HG02759 (cell line): ENCODE results near the gene ABHD2.
"Not testable (repeated sequence)": the region's sequence is repeated elsewhere in the genome, so short reads cannot be mapped to it uniquely, and the experiment has no call there.

Source experiments
- ATAC-seq: cut with Tn5 transposase; IDR thresholded peaks from one replicate; pipeline ENCODE4 v1.9.1; 2021; ENCODE audit warnings: mild to moderate bottlenecking, moderate library complexity; ENCODE audit not compliant: unreplicated experiment

ABHD2 gene, protein sequence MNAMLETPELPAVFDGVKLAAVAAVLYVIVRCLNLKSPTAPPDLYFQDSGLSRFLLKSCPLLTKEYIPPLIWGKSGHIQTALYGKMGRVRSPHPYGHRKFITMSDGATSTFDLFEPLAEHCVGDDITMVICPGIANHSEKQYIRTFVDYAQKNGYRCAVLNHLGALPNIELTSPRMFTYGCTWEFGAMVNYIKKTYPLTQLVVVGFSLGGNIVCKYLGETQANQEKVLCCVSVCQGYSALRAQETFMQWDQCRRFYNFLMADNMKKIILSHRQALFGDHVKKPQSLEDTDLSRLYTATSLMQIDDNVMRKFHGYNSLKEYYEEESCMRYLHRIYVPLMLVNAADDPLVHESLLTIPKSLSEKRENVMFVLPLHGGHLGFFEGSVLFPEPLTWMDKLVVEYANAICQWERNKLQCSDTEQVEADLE

DNA sequence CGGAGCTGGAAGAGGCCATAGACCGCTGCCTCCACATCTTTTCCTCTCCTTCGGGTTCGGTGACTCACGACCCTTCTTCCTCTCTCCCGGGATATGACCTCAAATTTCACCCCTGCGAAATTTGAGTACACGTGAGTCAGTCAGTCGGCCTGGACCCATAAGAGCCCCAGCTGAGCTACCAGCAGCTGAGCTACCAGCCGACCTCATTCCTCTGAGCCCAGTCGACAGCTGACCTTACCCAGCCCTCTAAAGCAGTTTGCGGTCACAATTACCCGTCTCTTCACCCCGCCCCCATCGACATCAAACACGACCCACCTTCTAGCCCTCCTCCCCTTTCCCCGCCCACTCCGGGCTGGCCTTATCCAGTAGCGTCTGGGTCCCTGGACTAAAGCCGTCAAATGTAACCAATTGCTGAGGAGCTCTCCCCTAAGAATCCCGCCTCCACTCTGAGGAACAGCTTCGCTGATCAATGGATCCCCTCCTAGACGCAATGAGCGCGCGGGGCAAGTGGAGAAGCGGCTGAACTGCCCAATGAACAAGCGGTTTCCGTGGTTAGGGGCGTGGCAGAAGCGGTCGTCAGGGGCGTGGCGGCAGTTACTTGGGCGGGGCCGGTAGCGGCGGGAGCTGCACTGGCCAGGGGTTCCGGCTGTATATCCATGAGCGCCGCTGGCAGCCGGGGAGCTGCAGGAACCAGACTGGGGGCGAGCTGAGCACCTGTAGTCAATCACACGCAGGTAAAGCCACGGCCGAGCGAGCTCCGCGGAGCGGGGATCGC lies at the start of gene ABHD2:
ABHD2 (plus strand) TSS at position 627 of the 775 bp plus-strand sequence. CDS start 27,872 bp downstream, outside the sequence.
- ATAC-seq = peak; percentile 95

DNA sequence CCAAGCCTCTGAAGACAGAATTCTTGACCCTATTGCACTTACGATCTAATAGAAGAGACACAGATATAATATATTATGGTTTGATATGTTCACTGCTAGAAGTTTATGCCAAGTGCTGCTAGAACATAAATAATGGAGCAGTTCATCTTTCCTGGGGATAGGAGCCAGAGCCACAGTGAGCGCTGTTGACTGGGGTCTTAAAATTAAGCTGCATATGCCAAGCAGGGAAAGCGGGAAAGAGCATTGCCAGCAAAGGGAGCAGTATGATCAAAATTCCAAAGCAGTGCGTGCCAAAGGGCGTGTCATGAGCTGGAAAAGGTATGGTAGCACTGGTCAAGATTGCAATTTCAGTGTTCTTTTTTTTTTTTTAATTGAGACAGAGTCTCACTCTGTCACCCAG lies 49.1 kb upstream of the ABHD2 start:
- no peak for ATAC-seq

DNA sequence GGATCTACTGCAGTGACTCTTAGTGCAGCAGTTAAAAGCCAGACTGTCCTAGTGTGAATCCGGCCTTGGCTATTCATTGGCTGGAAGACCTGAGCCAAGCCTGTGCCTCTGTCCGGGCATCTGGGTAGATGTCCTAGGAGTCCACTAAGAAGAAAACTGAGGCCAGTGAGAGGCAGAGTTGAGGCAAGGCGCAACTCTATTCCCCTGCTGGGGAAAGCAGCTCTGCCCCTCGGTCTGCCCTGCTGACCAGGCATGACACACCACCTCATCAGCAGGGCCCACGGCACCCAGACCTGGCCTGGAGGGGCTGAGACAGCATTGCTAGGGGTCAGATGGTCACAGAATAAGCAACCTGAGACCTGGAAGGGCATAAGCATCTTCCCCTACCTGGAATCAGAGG lies 46.7 kb upstream of the ABHD2 start:
- ATAC-seq = no peak

DNA sequence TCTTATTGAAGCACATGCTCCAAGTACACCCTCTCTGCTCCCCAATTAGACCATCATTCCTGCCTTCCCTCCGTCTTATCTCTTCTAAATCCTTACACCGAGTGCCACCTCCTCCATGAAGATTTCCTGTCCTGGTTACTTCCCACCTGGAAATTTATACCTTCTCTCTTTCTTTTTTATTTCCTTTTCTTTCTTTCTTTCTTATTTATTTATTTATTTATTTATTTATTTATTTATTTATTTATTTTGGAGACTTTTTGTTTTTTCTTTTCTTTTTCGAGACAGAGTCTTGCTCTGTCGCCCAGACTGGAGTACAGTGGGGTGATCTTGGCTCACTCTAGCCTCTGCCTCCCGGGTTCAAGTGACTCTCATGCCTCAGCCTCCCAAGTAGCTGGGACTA lies 45.9 kb upstream of the ABHD2 start:
- no peak for ATAC-seq

DNA sequence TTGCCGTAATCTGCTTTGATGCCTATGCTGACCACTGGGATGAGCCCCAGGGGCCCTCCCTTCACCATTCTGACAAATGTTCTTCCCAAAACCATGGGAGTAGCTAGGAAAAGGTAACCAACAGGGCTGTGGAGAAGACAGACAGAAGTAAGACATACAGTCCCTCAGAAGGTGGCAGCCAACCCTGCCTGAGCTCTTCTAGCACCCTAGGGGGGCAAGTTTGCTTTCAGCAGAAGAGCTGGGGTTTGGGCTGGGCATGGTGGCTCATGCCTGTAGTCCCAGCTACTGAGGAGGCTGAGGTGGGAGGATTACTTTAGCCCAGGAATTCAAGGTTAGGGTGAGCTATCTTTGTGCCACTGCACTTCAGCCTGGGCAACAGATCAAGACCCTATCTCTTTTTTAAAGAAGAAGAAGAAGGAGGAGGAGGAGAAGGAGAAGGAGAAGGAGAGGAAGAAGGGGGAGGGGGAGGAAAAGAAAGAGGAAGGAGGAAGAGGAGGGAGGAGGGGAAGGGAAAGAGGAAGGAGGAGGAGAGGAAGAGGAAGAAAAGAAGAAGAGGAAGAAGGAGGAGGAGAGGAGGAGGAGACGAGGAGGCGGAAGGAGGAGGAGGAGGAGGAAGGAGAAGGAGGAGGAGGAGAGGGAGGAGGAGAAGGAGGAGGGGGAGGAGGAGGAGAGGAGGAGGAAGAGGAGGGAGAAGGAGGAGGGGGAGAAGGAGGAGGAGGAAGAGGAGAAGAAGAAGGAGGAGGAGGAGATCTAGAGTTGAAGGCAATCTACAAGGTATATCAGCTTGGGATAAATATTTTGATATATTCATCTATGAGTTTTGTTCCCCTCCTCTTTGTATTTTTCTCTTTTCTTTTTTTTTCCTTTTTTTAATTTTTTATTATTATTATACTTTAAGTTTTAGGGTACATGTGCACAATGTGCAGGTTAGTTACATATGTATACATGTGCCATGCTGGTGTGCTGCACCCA lies 44.9 kb upstream of the ABHD2 start:
- ATAC-seq = no peak

DNA sequence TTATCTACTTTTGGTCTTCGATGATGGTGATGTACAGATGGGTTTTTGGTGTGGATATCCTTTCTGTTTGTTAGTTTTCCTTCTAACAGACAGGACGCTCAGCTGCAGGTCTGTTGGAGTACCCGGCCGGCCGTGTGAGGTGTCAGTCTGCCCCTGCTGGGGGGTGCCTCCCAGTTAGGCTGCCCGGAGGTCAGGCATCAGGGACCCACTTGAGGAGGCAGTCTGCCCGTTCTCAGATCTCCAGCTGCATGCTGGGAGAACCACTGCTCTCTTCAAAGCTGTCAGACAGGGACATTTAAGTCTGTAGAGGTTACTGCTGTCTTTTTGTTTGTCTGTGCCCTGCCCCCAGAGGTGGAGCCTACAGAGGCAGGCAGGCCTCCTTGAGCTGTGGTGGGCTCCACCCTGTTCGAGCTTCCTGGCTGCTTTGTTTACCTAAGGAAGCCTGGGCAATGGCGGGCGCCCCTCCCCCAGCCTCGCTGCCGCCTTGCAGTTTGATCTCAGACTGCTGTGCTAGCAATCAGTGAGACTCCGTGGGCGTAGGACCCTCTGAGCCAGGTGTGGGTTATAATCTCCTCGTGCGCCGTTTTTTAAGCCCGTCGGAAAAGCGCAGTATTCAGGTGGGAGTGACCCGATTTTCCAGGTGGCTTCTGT lies 39.1 kb upstream of the ABHD2 start:
- not testable (repeated sequence) for ATAC-seq

DNA sequence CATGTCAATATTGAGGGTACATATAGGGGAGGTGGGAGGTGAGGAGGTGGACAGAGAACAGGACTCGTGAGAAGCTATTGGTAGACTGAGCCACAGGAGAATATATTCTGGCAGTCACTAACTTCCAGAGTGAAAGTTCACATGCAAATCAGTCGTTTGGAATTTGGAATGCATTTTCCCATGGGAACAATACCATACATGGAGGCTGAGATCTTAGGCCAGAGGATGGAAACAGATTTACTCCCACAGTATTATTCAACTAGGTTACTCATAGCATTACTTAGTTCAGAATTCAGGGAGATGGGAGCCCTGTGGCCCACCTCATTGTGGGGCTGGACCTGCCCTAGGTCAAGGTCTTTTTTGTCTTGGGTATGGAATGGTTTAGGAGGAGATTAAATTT lies 36.4 kb upstream of the ABHD2 start:
- no peak for ATAC-seq

DNA sequence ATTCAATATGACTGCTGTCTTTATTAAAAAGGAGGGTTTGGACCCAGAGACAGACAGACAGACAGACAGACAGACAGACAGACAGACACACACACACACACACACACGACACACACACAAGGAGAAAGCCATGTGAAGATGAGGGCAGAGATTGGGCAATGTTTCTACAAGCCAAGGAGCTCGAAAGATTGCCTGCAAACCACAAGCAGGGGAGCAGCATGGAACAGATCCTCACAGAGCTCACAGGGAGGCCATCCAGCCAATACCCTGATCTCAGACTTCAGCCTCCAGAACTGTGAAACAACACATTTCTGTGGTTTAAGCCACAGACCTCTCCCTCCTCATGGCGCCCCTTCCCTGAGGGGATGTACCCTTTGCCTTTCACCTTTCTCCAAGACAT lies 35.8 kb upstream of the ABHD2 start:
- ATAC-seq = no peak

DNA sequence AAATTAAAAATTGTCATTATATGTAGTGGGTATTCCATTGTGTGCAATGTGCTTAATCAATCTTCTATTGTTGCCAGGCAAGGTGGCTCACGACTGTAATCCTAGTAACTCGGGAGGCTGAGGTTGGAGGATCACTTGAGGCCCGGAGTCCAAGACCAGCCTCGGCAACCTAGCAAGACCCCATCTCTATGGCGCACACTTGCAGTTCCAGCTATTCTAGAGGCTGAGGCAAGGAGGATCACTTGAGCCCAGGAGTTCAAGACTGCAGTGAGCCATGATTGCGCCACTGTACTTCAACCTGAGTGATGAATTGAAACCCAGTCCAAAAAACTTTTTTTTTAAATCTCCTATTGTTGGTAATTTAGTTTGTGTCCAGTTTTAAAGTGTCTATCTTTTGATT lies 33.4 kb upstream of the ABHD2 start:
- ATAC-seq = no peak

DNA sequence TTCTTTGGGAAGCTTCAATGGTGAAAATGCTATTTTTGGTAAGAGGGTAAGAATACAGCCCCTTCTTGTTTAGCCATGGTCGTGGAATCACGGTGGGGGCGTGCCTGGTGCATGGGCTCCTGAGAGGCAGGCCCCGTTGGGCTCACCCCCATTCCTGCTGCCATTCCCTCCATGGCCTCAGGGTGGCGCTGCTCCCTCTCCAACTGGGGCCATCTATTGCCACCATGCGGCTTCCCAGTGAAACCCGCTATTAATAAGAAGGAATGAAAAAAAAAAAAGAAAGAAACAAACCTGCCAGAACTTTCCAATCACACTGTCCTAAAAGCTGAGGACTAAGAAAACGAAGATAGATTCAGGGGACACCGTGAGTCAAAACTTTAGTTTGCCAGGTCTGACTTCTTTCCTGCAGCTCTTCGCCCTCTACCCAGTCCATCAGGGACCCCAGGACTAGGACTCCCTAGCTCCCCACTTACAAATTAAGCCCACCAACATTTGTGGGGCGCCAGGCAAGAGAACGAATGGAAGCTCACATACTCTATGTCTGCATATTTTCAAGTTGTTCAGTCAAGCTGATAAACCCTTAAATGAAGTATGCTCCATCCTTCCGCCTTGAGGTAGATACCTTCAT lies 30.6 kb upstream of the ABHD2 start:
- peak; percentile 68 for ATAC-seq

DNA sequence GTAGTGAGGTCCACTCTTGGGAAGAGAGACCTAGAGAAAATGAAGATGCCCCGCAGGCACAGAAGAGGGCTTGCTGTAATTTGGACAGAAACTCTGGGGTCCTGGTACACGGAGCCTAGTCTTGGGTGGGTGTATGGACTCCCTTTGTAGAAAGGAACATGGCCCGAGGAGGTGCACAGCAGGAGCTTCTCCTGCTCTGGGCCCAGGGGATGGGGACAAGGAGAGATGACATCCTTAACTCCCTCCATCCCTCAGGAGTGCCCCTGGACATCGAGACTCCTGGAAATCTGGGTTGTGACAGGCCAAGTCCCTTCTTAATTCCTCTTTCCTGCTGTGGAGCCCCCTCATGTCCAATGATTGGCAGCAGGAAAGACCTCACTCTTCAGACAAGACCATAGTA lies 29.9 kb upstream of the ABHD2 start:
- ATAC-seq = no peak

DNA sequence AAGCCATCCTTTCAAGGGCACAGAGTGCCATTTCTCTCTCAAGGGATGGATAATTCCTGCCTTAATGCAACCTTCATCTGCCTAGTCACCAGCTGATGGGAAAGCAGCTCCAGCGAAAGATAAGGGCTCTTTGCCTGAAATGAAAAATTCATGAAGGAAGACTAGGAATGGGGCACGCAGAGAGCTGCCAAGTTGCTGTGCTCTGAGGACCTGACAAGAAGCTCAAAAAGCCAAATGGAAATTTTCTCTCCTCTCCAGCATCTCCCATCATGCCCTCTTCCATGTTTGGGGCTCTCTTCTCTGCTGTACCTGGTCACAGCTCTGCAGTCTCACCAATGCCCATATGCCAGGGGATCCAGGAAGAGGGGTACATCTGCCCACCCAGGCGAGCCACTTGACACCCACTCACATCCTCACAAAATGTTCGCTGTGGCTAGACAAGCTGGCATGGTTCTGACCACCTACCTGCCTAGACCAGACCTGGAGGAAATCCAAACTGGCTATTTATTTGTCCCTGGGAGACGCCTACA lies 29.3 kb upstream of the ABHD2 start:
- ATAC-seq = no peak

DNA sequence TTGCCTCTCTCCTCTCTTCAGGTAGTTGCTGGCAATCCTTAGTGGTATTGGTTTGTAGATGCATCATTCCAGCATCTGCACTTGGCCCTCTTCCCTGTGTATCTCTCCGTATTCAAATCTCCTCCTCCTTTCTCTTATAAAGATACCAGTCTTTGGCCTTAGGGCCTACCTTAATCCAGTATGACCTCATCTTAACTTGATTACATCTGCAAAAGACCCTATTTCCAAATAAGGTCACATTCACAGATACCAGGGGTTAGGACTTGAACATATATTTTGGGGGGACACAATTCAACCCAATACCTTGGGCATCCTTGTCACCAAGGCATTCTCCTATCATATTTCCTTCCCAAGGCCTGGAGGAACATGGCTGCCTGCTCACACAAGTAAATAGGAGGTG lies 22.0 kb upstream of the ABHD2 start:
- no peak for ATAC-seq

DNA sequence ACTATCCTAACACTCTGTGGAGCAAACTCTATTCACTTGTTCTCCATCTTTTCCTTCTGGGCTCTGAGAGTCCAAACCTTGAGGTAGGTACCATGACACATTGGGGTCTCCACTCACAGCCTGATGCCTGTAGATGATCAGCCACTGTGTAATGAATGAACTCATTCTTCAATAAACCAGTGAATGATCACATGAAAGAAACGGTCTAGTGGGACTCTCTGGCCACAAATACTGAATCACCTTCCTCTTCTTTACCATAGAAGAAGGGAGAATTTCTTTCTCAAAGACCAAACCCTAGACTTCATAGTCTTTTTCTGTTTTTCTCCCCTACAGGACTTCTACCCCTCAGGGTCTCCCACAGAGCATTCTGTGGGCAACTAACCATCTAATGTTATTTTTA lies 20.5 kb upstream of the ABHD2 start:
- peak; percentile 49 for ATAC-seq

DNA sequence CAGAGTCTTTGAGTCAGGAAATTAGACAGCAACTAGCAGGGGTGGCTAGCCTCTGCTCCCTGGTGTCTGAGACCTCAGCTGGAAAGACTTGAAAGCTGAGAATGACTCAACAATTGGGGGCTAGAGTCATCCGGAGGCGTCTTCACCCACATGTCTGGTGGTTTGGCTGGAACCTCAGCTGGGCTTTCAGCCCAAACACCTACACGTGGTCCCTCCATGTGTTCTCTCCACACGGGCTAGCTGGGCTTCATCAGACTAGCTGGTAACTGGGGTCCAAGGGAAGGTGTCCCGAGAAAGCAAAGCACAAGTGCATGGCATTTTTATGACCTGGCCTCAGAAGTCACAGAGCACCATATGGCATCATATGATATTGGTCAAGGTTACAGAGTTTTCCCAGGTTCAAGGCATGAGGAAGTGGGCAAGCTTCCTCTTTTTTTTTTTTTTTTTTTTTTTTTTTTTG lies 19.9 kb upstream of the ABHD2 start:
- peak; percentile 90 for ATAC-seq

DNA sequence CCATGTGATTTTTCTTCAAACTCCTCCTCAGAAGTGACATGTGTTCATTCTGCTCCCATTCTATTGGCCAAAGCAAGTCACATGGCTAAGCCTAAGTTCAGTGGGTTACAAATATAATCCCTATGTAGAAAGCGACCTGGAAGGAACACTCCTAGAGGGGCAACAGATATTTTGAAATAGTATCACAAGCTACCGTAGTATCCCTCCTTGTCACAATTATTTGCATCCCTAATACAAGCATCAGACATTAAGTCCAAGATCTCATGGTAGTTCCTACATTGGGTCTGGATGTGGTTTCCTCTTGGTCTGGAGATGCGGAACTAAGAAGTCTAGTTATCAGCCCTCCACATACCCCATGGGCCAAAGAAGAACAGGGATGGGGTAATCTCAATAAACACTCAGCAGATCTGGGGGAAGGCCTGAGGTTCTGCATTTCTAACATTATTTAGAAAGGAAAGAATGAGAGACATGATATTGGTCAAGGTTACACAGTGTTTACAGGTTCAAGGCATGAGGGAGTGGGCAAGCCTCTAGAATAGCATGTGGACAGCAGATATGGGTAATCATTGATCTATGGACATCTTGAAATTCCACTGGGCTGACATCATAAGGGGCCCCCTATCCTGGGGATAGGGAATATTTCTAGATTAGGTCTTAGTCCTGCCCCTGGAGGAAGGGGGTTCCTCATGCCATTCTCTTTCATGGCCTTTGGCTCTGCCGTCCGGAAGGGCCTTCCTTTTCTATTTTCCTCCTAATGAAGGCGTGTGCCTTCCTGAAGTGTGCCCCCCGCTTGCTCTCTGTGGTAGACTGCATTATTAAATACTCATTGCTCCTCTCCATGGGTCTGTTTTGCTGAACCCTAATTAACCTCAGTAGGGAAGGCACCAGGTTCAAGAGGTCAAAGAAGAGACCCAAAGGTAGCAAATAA lies 17.8 kb upstream of the ABHD2 start:
- ATAC-seq = no peak

DNA sequence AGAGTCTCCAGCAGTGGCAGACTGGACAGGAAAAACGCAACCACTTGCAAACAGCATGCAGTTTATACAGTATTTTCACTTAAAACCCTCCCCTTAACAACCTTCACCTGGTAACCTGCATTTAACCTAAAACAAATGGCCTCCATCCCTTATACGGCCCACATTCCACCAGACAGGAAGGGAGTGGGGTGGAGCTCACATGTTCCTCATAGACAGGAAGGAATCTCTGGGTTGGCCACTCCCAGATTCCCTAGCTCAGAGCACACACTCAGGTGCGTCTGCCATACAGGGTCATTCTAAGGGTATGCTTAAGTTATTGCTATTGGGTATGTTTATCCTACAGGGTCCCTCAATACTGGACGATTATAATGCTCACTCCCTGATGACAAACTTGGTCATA lies 16.8 kb upstream of the ABHD2 start:
- ATAC-seq = no peak

DNA sequence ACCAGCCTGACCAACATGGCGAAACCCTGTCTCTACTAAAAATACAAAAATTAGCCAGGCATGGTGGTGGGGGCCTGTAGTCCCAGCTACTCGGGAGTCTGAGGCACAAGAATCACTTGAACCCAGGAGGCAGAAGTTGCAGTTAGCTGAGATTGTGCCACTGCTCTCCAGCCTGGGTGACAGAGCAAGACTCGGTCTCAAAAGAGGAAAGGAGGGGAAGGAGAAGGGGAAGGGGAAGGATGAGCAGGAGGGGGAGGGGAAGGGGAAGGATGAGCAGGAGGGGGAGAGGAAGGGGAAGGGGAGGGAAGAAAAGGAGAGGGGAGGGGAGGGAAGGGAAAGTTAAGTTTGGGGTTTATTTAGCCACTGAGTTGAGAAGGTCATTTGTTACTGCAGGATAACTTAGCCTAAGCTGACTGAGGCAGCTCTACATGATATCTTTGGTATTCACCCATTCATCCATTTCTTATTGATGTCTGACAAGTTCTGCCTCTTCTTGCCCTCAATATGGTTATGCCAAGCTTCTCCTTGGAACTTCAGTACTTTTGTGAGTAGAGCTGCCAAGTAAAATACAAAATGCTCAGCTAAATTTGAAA lies 15.9 kb upstream of the ABHD2 start:
- no peak for ATAC-seq
